Activated naive CD8-positive, alpha-beta T cell treated with anti-CD3 and anti-CD28 coated beads, Interleukin-2, amount 10 ng/mL, durations not matched to agents 7 days and 5 days (primary cell): ENCODE measurements around the gene NUP85. TPM values are rescaled to one million over a fixed set of nuclear protein-coding genes. Genes with fewer than 3 reads are reported as not detected.
A peak's percentile ranks its signal among the peaks of the same experiment; 100 is the strongest.

Experiments
- ATAC-seq: fragments of 150-1000 bp; cut with Tn5 transposase; one replicate; pipeline ENCODE4 v1.10.0; 2021; ENCODE audit warnings: low read depth, moderate library complexity
- POLR2A ChIA-PET: fragments of 350-600 bp; sonication (Branson Sonifier 250); formaldehyde crosslinking; loops from one replicate; lab custom pipeline; 2021; ENCODE audit warnings: antibody characterized with exemption; lab: Charles Lee
- DNase-seq: peaks from one replicate; pipeline ENCODE4 v3.0.0; 2021
- H3K27ac Mint-ChIP-seq: one replicate; pipeline ENCODE4 v1.8.0; 2022; ENCODE audit warnings: mild to moderate bottlenecking, mixed read lengths
- H3K27me3 Mint-ChIP-seq: one replicate; pipeline ENCODE4 v1.8.0; 2022; ENCODE audit warnings: mild to moderate bottlenecking, moderate library complexity, mixed read lengths
- H3K36me3 Mint-ChIP-seq: one replicate; pipeline ENCODE4 v1.8.0; 2021; ENCODE audit warnings: mild to moderate bottlenecking, mixed read lengths
- H3K4me1 Mint-ChIP-seq: one replicate; pipeline ENCODE4 v1.8.0; 2021; ENCODE audit warnings: mixed read lengths
- H3K4me3 Mint-ChIP-seq: one replicate; pipeline ENCODE4 v1.8.0; 2022; ENCODE audit warnings: mild to moderate bottlenecking, moderate library complexity, mixed read lengths
- H3K9me3 Mint-ChIP-seq: one replicate; pipeline ENCODE4 v1.8.0; 2021; ENCODE audit warnings: mixed read lengths
- total RNA-seq, 2 experiments: library from RNA; stranded (reverse); gene quantifications; one replicate each; pipeline ENCODE4 v1.2.3, GENCODE V29; 2021

NUP85 gene
- total RNA-seq, 2 experiments from 2014 or later = 154 to 167 TPM

GRCh38 chr17:75208161-75208560 lies 2.7 kb downstream of the NUP85 start:
- peak overlapping the region; percentile 35 for H3K4me3 Mint-ChIP-seq
- H3K9me3 Mint-ChIP-seq = no peaks in the 10 kb centered on the region
- ATAC-seq (no peak), DNase-seq (no peak)
- peaks cover 11% of the 10 kb centered on the region for H3K36me3 Mint-ChIP-seq
- peaks cover 13% of the 10 kb centered on the region for H3K4me1 Mint-ChIP-seq
- no peaks in the 10 kb centered on the region for H3K27me3 Mint-ChIP-seq
- no peak overlapping the region for H3K27ac Mint-ChIP-seq
- POLR2A ChIA-PET = interaction anchor here (0.7 to 1.1 kb wide), 2 partner anchors 51 to 54 kb away, joined by 3 read pairs; partner anchors contain the start of gene JPT1

- ATAC-seq (no peak), DNase-seq (no peak)
- Mint-ChIP-seq H3K27me3 (no peaks in the 10 kb centered on the region), H3K4me3 (no peak overlapping the region), H3K36me3 (peaks cover 13% of the 10 kb centered on the region), H3K4me1 (peaks cover 11% of the 10 kb centered on the region), H3K27ac (no peak overlapping the region), H3K9me3 (no peaks in the 10 kb centered on the region)
- POLR2A ChIA-PET = interaction anchor here (0.7 to 1.1 kb wide), 3 partner anchors 54 to 62 kb away, joined by 3 to 4 read pairs (median 3); partner anchors contain the start of genes JPT1 and MIF4GD
These were observed 3.6 kb downstream of the NUP85 start for GRCh38 chr17:75209061-75209460.

- Mint-ChIP-seq H3K27me3 (no peaks in the 10 kb centered on the region), H3K4me1 (peaks cover 4% of the 10 kb centered on the region), H3K36me3 (peaks cover 24% of the 10 kb centered on the region), H3K4me3 (no peak overlapping the region), H3K27ac (no peak overlapping the region), H3K9me3 (no peaks in the 10 kb centered on the region)
- DNase-seq (no peak), ATAC-seq (no peak)
- POLR2A ChIA-PET = no interaction called here
These were observed 12.7 kb downstream of the NUP85 start for GRCh38 chr17:75218131-75218530.

GRCh38 chr17:75219815-75220214 lies 14.3 kb downstream of the NUP85 start:
- Mint-ChIP-seq H3K27me3 (no peaks in the 10 kb centered on the region), H3K9me3 (no peaks in the 10 kb centered on the region), H3K4me1 (peaks cover 4% of the 10 kb centered on the region), H3K27ac (peak overlapping the region; percentile 38), H3K36me3 (peaks cover 27% of the 10 kb centered on the region), H3K4me3 (no peak overlapping the region)
- no peak for ATAC-seq
- DNase-seq = no peak
- POLR2A ChIA-PET = interaction anchor here (0.9 kb wide), 1 partner anchor 13 kb away, joined by 3 read pairs; no protein-coding TSS in a partner anchor

- H3K4me1 Mint-ChIP-seq = peaks cover 2% of the 10 kb centered on the region
- no peaks in the 10 kb centered on the region for H3K9me3 Mint-ChIP-seq
- DNase-seq (no peak), ATAC-seq (no peak)
- POLR2A ChIA-PET = interaction anchor here (1.1 kb wide), 1 partner anchor 12 kb away, joined by 3 read pairs; no protein-coding TSS in a partner anchor
- peaks cover 18% of the 10 kb centered on the region for H3K36me3 Mint-ChIP-seq
- H3K4me3 Mint-ChIP-seq = no peak overlapping the region
- no peak overlapping the region for H3K27ac Mint-ChIP-seq
- no peaks in the 10 kb centered on the region for H3K27me3 Mint-ChIP-seq
These were observed 19.5 kb downstream of the NUP85 start for GRCh38 chr17:75225016-75225415.

- ATAC-seq = no peak
- H3K36me3 Mint-ChIP-seq = peaks cover 15% of the 10 kb centered on the region
- POLR2A ChIA-PET = no interaction called here
These were observed 22.2 kb downstream of the NUP85 start for GRCh38 chr17:75227729-75228128.

GRCh38 chr17:75228305-75228704 lies 22.8 kb downstream of the NUP85 start:
- Mint-ChIP-seq H3K4me1 (peaks cover 2% of the 10 kb centered on the region), H3K27ac (no peak overlapping the region), H3K4me3 (no peak overlapping the region), H3K27me3 (no peaks in the 10 kb centered on the region), H3K36me3 (peaks cover 17% of the 10 kb centered on the region), H3K9me3 (no peaks in the 10 kb centered on the region)
- POLR2A ChIA-PET = interaction anchor here (0.6 kb wide), 1 partner anchor 84 kb away, joined by 9 read pairs; no protein-coding TSS in a partner anchor
- DNase-seq (no peak), ATAC-seq (no peak)

More at GRCh38 chr17:75227729-75228128, 22.2 kb downstream of the NUP85 start:
- DNase-seq = no peak
- H3K4me1 Mint-ChIP-seq = peaks cover 2% of the 10 kb centered on the region
- H3K27ac Mint-ChIP-seq = no peak overlapping the region
- no peaks in the 10 kb centered on the region for H3K9me3 Mint-ChIP-seq
- no peaks in the 10 kb centered on the region for H3K27me3 Mint-ChIP-seq
- no peak overlapping the region for H3K4me3 Mint-ChIP-seq

GRCh38 chr17:75228847-75229246 lies 23.4 kb downstream of the NUP85 start:
- Mint-ChIP-seq H3K4me3 (no peak overlapping the region), H3K4me1 (peaks cover 2% of the 10 kb centered on the region), H3K9me3 (no peaks in the 10 kb centered on the region), H3K27ac (no peak overlapping the region), H3K27me3 (no peaks in the 10 kb centered on the region), H3K36me3 (peaks cover 15% of the 10 kb centered on the region)
- POLR2A ChIA-PET = no interaction called here
- no peak for DNase-seq
- no peak for ATAC-seq

- H3K4me3 Mint-ChIP-seq = no peak overlapping the region
- H3K27me3 Mint-ChIP-seq = no peaks in the 10 kb centered on the region
- H3K36me3 Mint-ChIP-seq = peaks cover 14% of the 10 kb centered on the region
- ATAC-seq = no peak
- H3K27ac Mint-ChIP-seq = no peak overlapping the region
- DNase-seq = no peak
- no peaks in the 10 kb centered on the region for H3K9me3 Mint-ChIP-seq
- H3K4me1 Mint-ChIP-seq = peaks cover 2% of the 10 kb centered on the region
- POLR2A ChIA-PET = no interaction called here
These were observed 25.6 kb downstream of the NUP85 start for GRCh38 chr17:75231071-75231470.

- Mint-ChIP-seq H3K36me3 (peaks cover 18% of the 10 kb centered on the region), H3K9me3 (no peaks in the 10 kb centered on the region), H3K27me3 (no peaks in the 10 kb centered on the region), H3K4me1 (peaks cover 2% of the 10 kb centered on the region), H3K4me3 (no peak overlapping the region), H3K27ac (no peak overlapping the region)
- DNase-seq = no peak
- no peak for ATAC-seq
- POLR2A ChIA-PET = no interaction called here
These were observed 26.4 kb downstream of the NUP85 start for GRCh38 chr17:75231741-75232464.

- no peak for ATAC-seq
- Mint-ChIP-seq H3K9me3 (no peaks in the 10 kb centered on the region), H3K4me1 (peaks cover 2% of the 10 kb centered on the region), H3K27ac (no peak overlapping the region), H3K4me3 (no peak overlapping the region), H3K36me3 (peaks cover 18% of the 10 kb centered on the region), H3K27me3 (no peaks in the 10 kb centered on the region)
- POLR2A ChIA-PET = interaction anchor here (1.0 kb wide), 1 partner anchor 13 kb away, joined by 3 read pairs; no protein-coding TSS in a partner anchor
- DNase-seq = no peak
These were observed 27.3 kb downstream of the NUP85 start for GRCh38 chr17:75232786-75233185.

GRCh38 chr17:75237100-75238014 lies 31.9 kb downstream of the NUP85 start:
- Mint-ChIP-seq H3K4me3 (no peak overlapping the region), H3K36me3 (peaks cover 26% of the 10 kb centered on the region), H3K27ac (peak overlapping the region; percentile 48), H3K9me3 (no peaks in the 10 kb centered on the region), H3K27me3 (no peaks in the 10 kb centered on the region), H3K4me1 (peaks cover 7% of the 10 kb centered on the region)
- no peak for DNase-seq
- ATAC-seq = no peak
- POLR2A ChIA-PET = interaction anchor here (1.1 to 1.7 kb wide), 2 partner anchors 13 to 24 kb away, joined by 3 to 8 read pairs; partner anchors contain the start of genes GGA3 and MRPS7

- Mint-ChIP-seq H3K27ac (no peak overlapping the region), H3K4me3 (no peak overlapping the region), H3K36me3 (peaks cover 24% of the 10 kb centered on the region), H3K27me3 (no peaks in the 10 kb centered on the region), H3K9me3 (no peaks in the 10 kb centered on the region), H3K4me1 (peaks cover 10% of the 10 kb centered on the region)
- DNase-seq = no peak
- POLR2A ChIA-PET = interaction anchor here (1.7 kb wide), 1 partner anchor 23 kb away, joined by 8 read pairs; the partner anchor contains the start of genes GGA3 and MRPS7
- no peak for ATAC-seq
These were observed 32.6 kb downstream of the NUP85 start for GRCh38 chr17:75238020-75238580.
